HepG2 (cell line): ENCODE data around the gene ZNF491. TPM values are rescaled to one million over a fixed set of nuclear protein-coding genes. Genes with fewer than 3 reads are reported as not detected.
A peak's percentile ranks its signal among the peaks of the same experiment; 100 is the strongest.

Source experiments
- BCLAF1 ChIP-seq: fragments of 450-650 bp; IDR thresholded peaks from 2 replicates; pipeline ENCODE4 v1.6.1; 2017; ENCODE audit warnings: mild to moderate bottlenecking
- HIVEP1 ChIP-seq: sonication (generic); formaldehyde crosslinking; IDR thresholded peaks from 2 replicates; pipeline ENCODE4 v1.4.0; 2020; ENCODE audit warnings: mild to moderate bottlenecking, missing genetic modification reagents
- HNRNPLL ChIP-seq: fragments of 200-400 bp; formaldehyde crosslinking; IDR thresholded peaks from 2 replicates; pipeline ENCODE4 v1.6.1; 2017; ENCODE audit warnings: mild to moderate bottlenecking, low read depth, low read length; ENCODE audit not compliant: poor library complexity, severe bottlenecking
- KLF15 ChIP-seq: sonication (generic); formaldehyde crosslinking; IDR thresholded peaks from 2 replicates; pipeline ENCODE4 v1.8.1; 2023; ENCODE audit warnings: borderline replicate concordance, mild to moderate bottlenecking, inconsistent platforms, missing genetic modification reagents, mixed read lengths
- KLF16 ChIP-seq, 2 experiments: sonication (generic) in 1 of 2; formaldehyde crosslinking in 1 of 2; IDR thresholded peaks; 2 replicates each; pipeline versions ENCODE4 v1.6.1 to v1.8.0; 2016 to 2023; ENCODE audit warnings: missing genetic modification reagents in 2 of 2, missing compliant biosample characterization in 1 of 2
- KMT2B ChIP-seq: IDR thresholded peaks from 2 replicates; pipeline ENCODE4 v1.6.1; 2016; ENCODE audit warnings: missing genetic modification reagents, missing compliant biosample characterization
- MBNL3 ChIP-seq: fragments of 250-450 bp; sonication (Bioruptor Pico); conservative IDR thresholded peaks from 2 replicates; pipeline ENCODE4 v1.8.0; 2022; ENCODE audit warnings: mild to moderate bottlenecking, inconsistent platforms
- MTERF4 ChIP-seq: sonication (generic); formaldehyde crosslinking; IDR thresholded peaks from 2 replicates; pipeline ENCODE4 v1.8.0; 2023; ENCODE audit warnings: mild to moderate bottlenecking, missing genetic modification reagents
- NR3C1 ChIP-seq: sonication (generic); formaldehyde crosslinking; IDR thresholded peaks from 2 replicates; pipeline ENCODE4 v1.4.0; 2020; ENCODE audit warnings: missing genetic modification reagents
- PHF21A ChIP-seq: sonication (generic); formaldehyde crosslinking; IDR thresholded peaks from 2 replicates; pipeline ENCODE4 v1.5.0; 2020; ENCODE audit warnings: mild to moderate bottlenecking, missing genetic modification reagents
- SALL1 ChIP-seq: sonication (generic); formaldehyde crosslinking; IDR thresholded peaks from 2 replicates; pipeline ENCODE4 v1.8.0; 2022; ENCODE audit warnings: mild to moderate bottlenecking, missing genetic modification reagents
- ZFP91 ChIP-seq: sonication (generic); formaldehyde crosslinking; IDR thresholded peaks from 2 replicates; pipeline ENCODE4 v1.9.0; 2022; ENCODE audit warnings: missing genetic modification reagents, mild to moderate bottlenecking, borderline replicate concordance
- ZFYVE20 ChIP-seq: sonication (generic); formaldehyde crosslinking; IDR thresholded peaks from 2 replicates; pipeline ENCODE4 v1.8.0; 2023; ENCODE audit warnings: low read depth, mild to moderate bottlenecking, moderate library complexity, missing genetic modification reagents, borderline replicate concordance
- ZNF329 ChIP-seq: sonication (generic); formaldehyde crosslinking; IDR thresholded peaks from 2 replicates; pipeline ENCODE4 v1.9.0; 2021; ENCODE audit warnings: low read depth, mild to moderate bottlenecking, missing genetic modification reagents
- ZNF335 ChIP-seq: sonication (generic); formaldehyde crosslinking; IDR thresholded peaks from 2 replicates; pipeline ENCODE4 v1.4.0; 2020; ENCODE audit warnings: missing genetic modification reagents
- ZNF570 ChIP-seq: sonication (generic); formaldehyde crosslinking; IDR thresholded peaks from 2 replicates; pipeline ENCODE4 v1.4.0; 2020; ENCODE audit warnings: mild to moderate bottlenecking, missing genetic modification reagents, borderline replicate concordance
- ZNF660 ChIP-seq: sonication (generic); formaldehyde crosslinking; IDR thresholded peaks from 2 replicates; pipeline ENCODE4 v1.5.1; 2020; ENCODE audit warnings: mild to moderate bottlenecking, low read depth, missing genetic modification reagents, borderline replicate concordance
- polyA plus RNA-seq, 8 experiments: library from polyadenylated mRNA; depleted of rRNA in 3 of 8; stranded (reverse) in 7 of 8; unstranded in 1 of 8; fragments of >200 nt; fragmentation: Illumina TruSeq in 4 of 8; extraction: Trizol in 4 of 8; gene quantifications; 2 replicates each; pipeline versions ENCODE4 v1.2.1 to v1.2.3, GENCODE V29; 2011 to 2016; ENCODE audit warnings: low read depth in 4 of 8, missing spikeins in 1 of 8, mixed read lengths in 1 of 8; ENCODE audit not compliant: insufficient read depth in 1 of 8
- total RNA-seq, 5 experiments: library from RNA; depleted of rRNA; stranded (reverse); fragments of >200 nt; fragmentation: Illumina TruSeq; extraction: Trizol; gene quantifications; 2 replicates each; pipeline ENCODE4 v1.2.3, GENCODE V29; 2016; ENCODE audit warnings: low read depth in 1 of 5
- TF ChIP-seq, protein P1 (sequence below): IDR thresholded peaks from 2 replicates; pipeline ENCODE4 v1.6.1; 2016; ENCODE audit warnings: mild to moderate bottlenecking
- TF ChIP-seq, protein P2 (sequence below): IDR thresholded peaks from 2 replicates; pipeline ENCODE4 v1.6.1; 2016; ENCODE audit warnings: low read depth, control low read depth

Gene ZNF491
- total and polyA plus RNA-seq, 2 of the 13 experiments (the other 11 are each of a cell fraction or from before 2014, with no cell fraction given), result 0.57 to 2.2 TPM

GRCh38 chr19:11814029-11814699 lies 15.8 kb downstream of the ZNF491 start, which contains the start of gene ZNF440 (continued):
- TF ChIP-seq MTERF4, result peak; percentile 43; the same call in 1 of the 2 replicates
- TF ChIP-seq BCLAF1, result no peak
- TF ChIP-seq ZNF335 (CRISPR knock-in tag), result no peak
- peak; percentile 32; the same call in 1 of the 2 replicates for TF ChIP-seq PHF21A (CRISPR knock-in tag)
- TF ChIP-seq ZNF329 (CRISPR knock-in tag), result peak; percentile 57; the same call in 1 of the 2 replicates
- TF ChIP-seq MBNL3 (CRISPR knock-in tag), result no peak
- TF ChIP-seq ZNF660 (CRISPR knock-in tag), result no peak
- TF ChIP-seq, protein P1, sequence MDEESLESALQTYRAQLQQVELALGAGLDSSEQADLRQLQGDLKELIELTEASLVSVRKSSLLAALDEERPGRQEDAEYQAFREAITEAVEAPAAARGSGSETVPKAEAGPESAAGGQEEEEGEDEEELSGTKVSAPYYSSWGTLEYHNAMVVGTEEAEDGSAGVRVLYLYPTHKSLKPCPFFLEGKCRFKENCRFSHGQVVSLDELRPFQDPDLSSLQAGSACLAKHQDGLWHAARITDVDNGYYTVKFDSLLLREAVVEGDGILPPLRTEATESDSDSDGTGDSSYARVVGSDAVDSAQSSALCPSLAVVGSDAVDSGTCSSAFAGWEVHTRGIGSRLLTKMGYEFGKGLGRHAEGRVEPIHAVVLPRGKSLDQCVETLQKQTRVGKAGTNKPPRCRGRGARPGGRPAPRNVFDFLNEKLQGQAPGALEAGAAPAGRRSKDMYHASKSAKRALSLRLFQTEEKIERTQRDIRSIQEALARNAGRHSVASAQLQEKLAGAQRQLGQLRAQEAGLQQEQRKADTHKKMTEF (CRISPR knock-in tag), result peak; percentile 32; the same call in 1 of the 2 replicates
- TF ChIP-seq KMT2B, result peak; percentile 68
- TF ChIP-seq, protein P2, sequence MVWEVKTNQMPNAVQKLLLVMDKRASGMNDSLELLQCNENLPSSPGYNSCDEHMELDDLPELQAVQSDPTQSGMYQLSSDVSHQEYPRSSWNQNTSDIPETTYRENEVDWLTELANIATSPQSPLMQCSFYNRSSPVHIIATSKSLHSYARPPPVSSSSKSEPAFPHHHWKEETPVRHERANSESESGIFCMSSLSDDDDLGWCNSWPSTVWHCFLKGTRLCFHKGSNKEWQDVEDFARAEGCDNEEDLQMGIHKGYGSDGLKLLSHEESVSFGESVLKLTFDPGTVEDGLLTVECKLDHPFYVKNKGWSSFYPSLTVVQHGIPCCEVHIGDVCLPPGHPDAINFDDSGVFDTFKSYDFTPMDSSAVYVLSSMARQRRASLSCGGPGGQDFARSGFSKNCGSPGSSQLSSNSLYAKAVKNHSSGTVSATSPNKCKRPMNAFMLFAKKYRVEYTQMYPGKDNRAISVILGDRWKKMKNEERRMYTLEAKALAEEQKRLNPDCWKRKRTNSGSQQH (CRISPR knock-in tag), result peak; percentile 70; the same call in 1 of the 2 replicates
- no peak for TF ChIP-seq NR3C1
- TF ChIP-seq HIVEP1 (CRISPR knock-in tag), result peak; percentile 54; the same call in 1 of the 2 replicates
- TF ChIP-seq KLF15 (CRISPR knock-in tag), result no peak
- peak; percentile 85 for TF ChIP-seq ZFP91 (CRISPR knock-in tag)
- 0 out of 2 replicates have a peak, but pooled peaks have one; percentile 22 for TF ChIP-seq ZFYVE20 (CRISPR knock-in tag)
- peak; percentile 77 for TF ChIP-seq SALL1 (CRISPR knock-in tag)
- peak; percentile 98 for TF ChIP-seq HNRNPLL
- TF ChIP-seq KLF16 (CRISPR knock-in tag; IDR thresholded peaks at IDR 0.05), result peak in 1 of 2 experiments; percentile 80; a peak in 2 of 4 replicates
- no peak for TF ChIP-seq ZNF570
